ENCODE results near the gene CCDC88A.

GRCh38 chr2:55460562-55460961 lies 40.9 kb upstream of the CCDC88A start:
- no peak for TF ChIP-seq CTCF (conservative IDR thresholded peaks at IDR 0.05; ENCODE audit: low read depth, low read length)
- TF ChIP-seq EZH2 (IDR thresholded peaks at IDR 0.05; ENCODE audit: low read length, unreplicated experiment), result no peak
